Activated effector memory CD4-positive, alpha-beta T cell treated with anti-CD3 and anti-CD28 coated beads, Interleukin-2, amount 50 U/mL, for 16 hours (primary cell): Measurements from ENCODE around the gene OR10AG1.

Source experiments
- DNase-seq: peaks from one replicate; pipeline ENCODE4 v3.0.0-alpha.2; 2020

OR10AG1 gene, protein sequence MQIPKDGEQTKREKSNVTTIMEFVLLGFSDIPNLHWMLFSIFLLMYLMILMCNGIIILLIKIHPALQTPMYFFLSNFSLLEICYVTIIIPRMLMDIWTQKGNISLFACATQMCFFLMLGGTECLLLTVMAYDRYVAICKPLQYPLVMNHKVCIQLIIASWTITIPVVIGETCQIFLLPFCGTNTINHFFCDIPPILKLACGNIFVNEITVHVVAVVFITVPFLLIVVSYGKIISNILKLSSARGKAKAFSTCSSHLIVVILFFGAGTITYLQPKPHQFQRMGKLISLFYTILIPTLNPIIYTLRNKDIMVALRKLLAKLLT

DNA sequence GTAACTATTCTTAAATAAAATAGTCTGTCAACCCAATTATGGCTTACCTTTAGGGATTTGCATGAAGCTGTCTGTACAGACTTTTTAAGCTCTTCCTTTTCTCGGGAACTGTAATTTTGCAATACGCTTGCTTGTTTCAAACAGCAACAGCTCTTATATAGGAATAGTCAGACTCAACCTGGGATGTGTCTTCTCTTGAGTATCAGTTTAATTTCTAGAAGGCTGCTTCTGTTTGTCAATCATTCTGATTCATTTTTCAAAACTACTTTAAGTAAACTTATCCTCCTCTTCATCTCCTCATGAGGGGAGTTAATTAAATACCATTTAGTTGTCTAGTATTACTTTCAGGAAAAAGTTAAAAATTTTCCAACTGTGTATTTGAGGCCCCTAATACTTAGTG, at the start of gene OR10AG1:
OR10AG1 (minus strand) TSS at position 101 of the 400 bp plus-strand sequence; CDS start at position 63, 38 bp downstream.
- DNase-seq, result no peak

DNA sequence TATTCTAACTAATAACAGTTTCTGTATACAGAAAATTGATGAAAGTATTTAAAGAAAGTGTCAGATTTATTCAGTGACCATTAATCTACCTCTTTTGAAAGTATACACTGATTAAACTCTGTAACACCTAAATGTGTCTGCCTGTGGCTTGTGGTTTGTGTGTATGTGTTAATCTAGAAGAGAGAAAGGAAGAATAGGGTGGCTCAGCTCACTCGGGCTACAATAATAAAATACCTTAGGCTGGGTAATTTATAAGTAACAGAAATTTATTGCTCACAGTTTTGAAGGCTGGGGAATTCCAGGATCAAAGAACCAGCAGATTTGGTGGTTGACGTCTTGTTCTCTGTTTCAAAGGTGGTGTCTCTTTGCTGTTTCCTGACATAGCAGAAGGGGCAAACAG, 44.1 kb upstream of the OR10AG1 start:
- no peak for DNase-seq

DNA sequence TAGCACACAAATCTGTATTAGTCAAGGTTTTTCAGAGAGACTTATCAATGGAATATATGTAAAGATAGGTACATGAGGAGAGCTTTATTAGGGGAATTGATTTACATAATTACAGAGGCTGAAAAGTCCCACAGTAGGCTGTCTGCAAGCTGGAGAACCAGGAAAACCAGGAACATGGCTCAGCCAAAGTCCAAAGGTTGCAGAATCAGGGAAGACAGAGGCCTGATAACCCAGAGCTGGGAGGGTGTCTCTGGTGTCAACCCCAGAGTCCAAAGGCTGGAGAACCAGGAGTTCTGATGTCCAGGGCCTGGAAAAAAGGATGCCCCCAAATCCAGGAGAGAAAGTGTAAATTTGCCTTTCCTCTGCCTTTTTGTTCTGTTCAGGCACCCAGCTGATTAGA, 41.0 kb upstream of the OR10AG1 start:
- DNase-seq, result no peak

GRCh38 chr11:55994525-55994924, 24.8 kb upstream of the OR10AG1 start, which contains the start of gene OR5F1:
Gene OR5F1, minus strand, starts transcription at chr11:55994625. Its CDS starts 0 bp downstream, at chr11:55994625.
- no peak for DNase-seq

GRCh38 chr11:55970935-55971334, 1.2 kb upstream of the OR10AG1 start:
- no peak for DNase-seq

- no peak for DNase-seq
These were observed 1.8 kb downstream of the OR10AG1 start for GRCh38 chr11:55967914-55968313.

DNA sequence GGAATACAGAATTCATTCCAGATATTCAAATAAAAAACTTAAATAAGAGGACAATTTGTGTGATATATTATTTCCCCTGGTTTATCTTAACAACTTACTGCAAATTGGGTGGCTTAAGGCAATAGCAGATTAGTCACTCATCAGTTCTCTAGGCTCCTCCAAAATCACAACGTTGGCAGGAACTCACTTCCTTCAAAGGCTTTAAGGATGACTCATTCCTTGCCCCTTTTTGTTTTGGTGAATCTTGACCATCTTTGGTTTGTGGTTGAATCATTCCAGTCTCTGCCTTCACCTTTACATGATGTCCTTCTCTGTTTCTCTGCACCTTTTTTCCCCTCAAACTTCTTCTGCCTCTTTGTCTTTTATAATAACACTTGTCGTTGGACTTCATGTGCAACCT, 3.4 kb downstream of the OR10AG1 start:
- DNase-seq, result no peak

GRCh38 chr11:55956521-55956920, 13.2 kb downstream of the OR10AG1 start:
- DNase-seq, result no peak

GRCh38 chr11:55949330-55949729, 20.4 kb downstream of the OR10AG1 start:
- no peak for DNase-seq

DNA sequence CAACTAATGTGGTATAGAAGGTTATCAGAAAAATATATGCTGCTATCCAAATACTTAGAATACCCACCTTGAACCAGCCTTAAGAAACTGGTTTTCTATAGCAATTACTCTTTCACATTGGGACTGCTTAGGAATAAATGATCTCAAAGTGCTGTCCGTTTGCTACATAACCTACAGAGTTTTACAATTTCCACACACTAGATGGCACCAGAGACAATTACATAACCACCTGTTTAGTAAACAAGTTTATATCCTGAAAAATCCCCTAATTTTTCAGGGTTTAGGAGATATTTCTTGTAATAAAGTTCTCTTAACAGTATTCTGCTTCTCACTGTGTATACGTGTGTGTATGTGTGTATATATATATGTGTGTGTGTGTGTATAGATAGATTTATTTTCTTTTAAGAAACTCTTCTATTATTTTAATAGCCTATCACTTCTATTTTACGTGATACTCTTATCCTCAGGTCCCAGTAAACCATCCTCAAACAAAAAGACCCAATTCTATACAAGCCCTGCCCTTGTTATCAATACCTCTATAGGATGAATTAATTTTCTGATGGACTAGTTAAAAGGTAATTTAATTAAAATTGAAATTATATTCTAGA, 26.9 kb downstream of the OR10AG1 start:
- DNase-seq, result no peak

DNA sequence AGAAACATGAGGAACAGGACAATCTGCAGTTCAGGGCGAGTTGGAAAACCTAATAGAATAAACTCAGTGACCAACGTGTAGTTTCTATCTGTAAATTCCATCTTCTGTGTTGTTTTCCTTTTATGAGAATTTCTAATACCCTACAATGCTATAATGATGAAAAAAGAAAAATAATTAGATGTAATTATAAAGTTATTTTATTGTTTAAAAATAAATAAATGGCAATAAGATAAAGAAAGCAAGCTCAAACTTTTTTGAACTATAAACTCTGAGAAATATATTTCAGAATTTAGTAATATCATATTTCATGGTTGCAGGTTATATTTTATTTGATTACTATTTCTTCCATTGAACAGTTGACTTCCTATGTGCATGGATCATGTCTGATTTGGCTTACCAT, 33.4 kb downstream of the OR10AG1 start, which contains the start of gene OR5I1:
OR5I1 (minus strand) TSS at position 101 of the 400 bp plus-strand sequence; CDS start at position 101, 0 bp downstream.
- DNase-seq, result no peak

- DNase-seq, result no peak
These were observed 49.2 kb downstream of the OR10AG1 start for GRCh38 chr11:55920537-55920936.
